ENCODE data around the gene ATP1B1.
"Not testable (repeated sequence)": the region's sequence is repeated elsewhere in the genome, so short reads cannot be mapped to it uniquely, and the experiment has no call there.

Gene ATP1B1

GRCh38 chr1:169144941-169145626, 38.6 kb downstream of the ATP1B1 start:
- DNase-seq = no peak

GRCh38 chr1:169146576-169147214, 40.2 kb downstream of the ATP1B1 start:
- no peak for DNase-seq

GRCh38 chr1:169148472-169149252, 42.2 kb downstream of the ATP1B1 start:
- no peak for DNase-seq

GRCh38 chr1:169149555-169150286, 43.2 kb downstream of the ATP1B1 start:
- DNase-seq = no peak

GRCh38 chr1:169150641-169151337, 44.3 kb downstream of the ATP1B1 start:
- no peak for DNase-seq

- no peak for DNase-seq
Measured at GRCh38 chr1:169151338-169151837, 44.9 kb downstream of the ATP1B1 start.

- no peak for DNase-seq
Measured at GRCh38 chr1:169155675-169156074, 49.2 kb downstream of the ATP1B1 start.

GRCh38 chr1:169156580-169156979, 50.1 kb downstream of the ATP1B1 start:
- no peak for DNase-seq

- no peak for DNase-seq
Measured at GRCh38 chr1:169160845-169161495, 54.5 kb downstream of the ATP1B1 start.

GRCh38 chr1:169161496-169162194, 55.2 kb downstream of the ATP1B1 start:
- DNase-seq = no peak

GRCh38 chr1:169163059-169163458, 56.6 kb downstream of the ATP1B1 start:
- DNase-seq = no peak

GRCh38 chr1:169175461-169175860, 69.0 kb downstream of the ATP1B1 start:
- DNase-seq = no peak

GRCh38 chr1:169179431-169179830, 72.9 kb downstream of the ATP1B1 start:
- DNase-seq = not testable (repeated sequence)

GRCh38 chr1:169180174-169180573, 73.7 kb downstream of the ATP1B1 start:
- DNase-seq = no peak

All from femur (tissue), 1 donor.